SHP77 treated with DMSO at 0.1 percent for 48 hours (cell line): Measurements from ENCODE around the gene NYNRIN.

Source experiments
- DNase-seq: peaks from one replicate; lab custom pipeline; 2025; lab: John Stamatoyannopoulos, UW

The NYNRIN gene

GRCh38 chr14:24456980-24457379 is 58.2 kb downstream of the NYNRIN start:
- DNase-seq, result no peak

GRCh38 chr14:24458736-24459135 is 59.9 kb downstream of the NYNRIN start:
- DNase-seq, result no peak

- DNase-seq, result no peak
Observed at GRCh38 chr14:24459331-24459730, 60.5 kb downstream of the NYNRIN start.

GRCh38 chr14:24461336-24461735 is 62.5 kb downstream of the NYNRIN start:
- DNase-seq, result no peak

- DNase-seq, result no peak
Observed at GRCh38 chr14:24463017-24463883, 64.4 kb downstream of the NYNRIN start.

GRCh38 chr14:24463884-24464785 is 65.3 kb downstream of the NYNRIN start:
- DNase-seq, result no peak

DNA sequence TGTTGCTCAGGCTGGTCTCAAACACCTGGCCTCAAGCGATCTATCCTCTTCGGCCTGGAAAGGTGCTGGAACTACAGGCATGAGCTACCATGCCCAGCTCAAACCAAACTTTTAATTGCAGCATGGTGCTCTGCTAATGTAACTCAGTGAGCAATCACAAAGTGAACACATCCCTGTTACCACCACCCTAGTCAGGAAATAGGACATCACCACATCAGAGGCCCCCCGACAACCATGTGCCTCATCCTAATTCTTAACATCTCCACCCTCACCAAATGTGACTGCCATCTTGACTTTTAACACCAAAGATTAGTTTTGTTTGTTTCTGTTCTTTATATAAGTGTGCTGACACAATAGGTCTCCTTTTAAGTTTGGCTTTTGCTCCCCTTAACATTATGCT is 66.6 kb downstream of the NYNRIN start:
- no peak for DNase-seq

GRCh38 chr14:24465805-24466204 is 67.0 kb downstream of the NYNRIN start:
- DNase-seq, result no peak
